ENCODE measurements around the gene IQSEC1. TPM values are rescaled to one million over a fixed set of nuclear protein-coding genes. Genes with fewer than 3 reads are reported as not detected.
A peak's percentile ranks its signal among the peaks of the same experiment; 100 is the strongest.

Gene IQSEC1
- total and polyA plus RNA-seq, 2 donors (not counting 3 experiments of a cell fraction or from before 2014, with no cell fraction given) = 5.2 to 18.0 TPM

- peak overlapping the region in 1 of 3 experiments; percentile 49 for H3K4me3 ChIP-seq (replicated peaks in 1 of 3; ENCODE audit: insufficient read depth in 1 of 3, low read depth in 1 of 3, low read length in 3 of 3)
- H3K4me2 ChIP-seq (ENCODE audit: insufficient read depth, low read length) = no peak overlapping the region
- dilution Hi-C loops (cut with MboI; ENCODE audit: extremely low pct_ligation_motif_present, low sequenced_read_pairs) = no loop called here
- no peaks in the 10 kb centered on the region for H3K36me3 ChIP-seq (ENCODE audit: control insufficient read depth in 2 of 2, extremely low read depth in 1 of 2, insufficient read depth in 2 of 2, low read length in 2 of 2)
- intact Hi-C loops (cut with micrococcal nuclease) = loop anchor here (10.0 kb wide), 1 partner anchor 462 kb away; no protein-coding TSS in a partner anchor
- ChIA-PET POLR2A (no interaction called here), CTCF (interaction anchor here (1.2 to 5.3 kb wide), 5 partner anchors 10 to 151 kb away, joined by 3 to 68 read pairs (median 5); partner anchors contain the start of gene RPL32)
- no peaks in the 10 kb centered on the region for H4K20me1 ChIP-seq (replicated peaks; ENCODE audit: control insufficient read depth, extremely low read depth, insufficient read depth, low read length)
- H3K27ac ChIP-seq (ENCODE audit: insufficient read depth, low read depth, low read length) = no peak overlapping the region
- DNase-seq (ENCODE audit: low read depth, low spot score) (no peak), FAIRE-seq (no peak)
- no TSS peak for BruUV-seq (replicated peaks)
- H3K9me1 ChIP-seq (replicated peaks; ENCODE audit: control insufficient read depth, extremely low read depth, insufficient read depth, low read length) = no peaks in the 10 kb centered on the region
- H3K9ac ChIP-seq (replicated peaks; ENCODE audit: extremely low read depth, insufficient read depth, low read length) = no peak overlapping the region
- H3K79me2 ChIP-seq (ENCODE audit: control insufficient read depth, insufficient read depth, low read length) = no peaks in the 10 kb centered on the region
- peak; percentile 71 for TF ChIP-seq EZH2 (IDR thresholded peaks at IDR 0.05; ENCODE audit: borderline replicate concordance, low read depth, low read length, severe bottlenecking)
- no peak for TF ChIP-seq GATA2 (IDR thresholded peaks at IDR 0.05; ENCODE audit: insufficient read depth, insufficient read length, low read depth, low read length)
- no peak for TF ChIP-seq JUN (IDR thresholded peaks at IDR 0.05; ENCODE audit: borderline replicate concordance, insufficient read depth, insufficient read length, low read depth)
- no peak for TF ChIP-seq POLR2A (IDR thresholded peaks at IDR 0.05; ENCODE audit: low read depth, low read length)
- no peak for TF ChIP-seq MYC (IDR thresholded peaks at IDR 0.05; ENCODE audit: low read depth, low read length)
- no peak for TF ChIP-seq POLR2AphosphoS5 (IDR thresholded peaks at IDR 0.05; ENCODE audit: insufficient read depth, low read depth, low read length)
- H3K9me3 ChIP-seq (replicated peaks; ENCODE audit: control insufficient read depth, insufficient read depth, low read length) = no peaks in the 10 kb centered on the region
- peaks cover 5% of the 10 kb centered on the region for H3K4me1 ChIP-seq (ENCODE audit: control insufficient read depth, extremely low read depth, insufficient read depth, low read length)
- no peak overlapping the region for H2AFZ ChIP-seq (ENCODE audit: low read depth, low read length)
- H3K27me3 ChIP-seq (ENCODE audit: control insufficient read depth in 2 of 2, insufficient read depth in 2 of 2, low read length in 2 of 2) = peaks cover 11 to 23% of the 10 kb centered on the region in 2 experiments
Observed at GRCh38 chr3:12992629-12993516, 80.4 kb downstream of the IQSEC1 start.

DNA sequence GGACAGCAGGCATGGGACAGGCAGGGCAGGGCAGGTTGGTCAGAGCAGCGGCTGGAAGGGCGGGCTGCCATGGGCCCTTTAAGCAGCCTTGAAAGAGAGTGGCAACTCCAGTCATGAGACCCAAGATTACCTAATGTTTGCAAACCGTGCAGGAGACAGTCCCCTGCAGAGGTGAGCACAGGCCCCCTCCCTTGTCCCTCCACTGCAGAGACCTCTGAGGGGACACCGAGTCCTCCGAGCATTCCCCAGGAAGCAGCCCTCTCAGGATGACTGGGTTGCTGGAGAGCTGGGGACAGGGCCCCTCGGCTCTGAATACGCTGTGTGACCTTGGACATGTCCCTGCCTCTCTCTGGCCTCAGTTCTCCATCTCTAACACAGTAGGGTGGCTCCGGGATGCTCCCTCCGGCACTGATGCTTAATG lies 81.4 kb downstream of the IQSEC1 start:
- Histone ChIP-seq H3K4me1 (ENCODE audit: control insufficient read depth, extremely low read depth, insufficient read depth, low read length) (peaks cover 5% of the 10 kb centered on the region), H3K79me2 (ENCODE audit: control insufficient read depth, insufficient read depth, low read length) (no peaks in the 10 kb centered on the region), H4K20me1 (replicated peaks; ENCODE audit: control insufficient read depth, extremely low read depth, insufficient read depth, low read length) (no peaks in the 10 kb centered on the region), H3K9ac (replicated peaks; ENCODE audit: extremely low read depth, insufficient read depth, low read length) (no peak overlapping the region), H3K36me3 (ENCODE audit: control insufficient read depth in 2 of 2, extremely low read depth in 1 of 2, insufficient read depth in 2 of 2, low read length in 2 of 2) (no peaks in the 10 kb centered on the region), H3K9me3 (replicated peaks; ENCODE audit: control insufficient read depth, insufficient read depth, low read length) (no peaks in the 10 kb centered on the region), H3K4me3 (replicated peaks in 1 of 3; ENCODE audit: insufficient read depth in 1 of 3, low read depth in 1 of 3, low read length in 3 of 3) (no peak overlapping the region), H3K27ac (ENCODE audit: insufficient read depth, low read depth, low read length) (no peak overlapping the region), H3K4me2 (ENCODE audit: insufficient read depth, low read length) (no peak overlapping the region), H2AFZ (ENCODE audit: low read depth, low read length) (no peak overlapping the region), H3K9me1 (replicated peaks; ENCODE audit: control insufficient read depth, extremely low read depth, insufficient read depth, low read length) (no peaks in the 10 kb centered on the region), H3K27me3 (ENCODE audit: control insufficient read depth in 2 of 2, insufficient read depth in 2 of 2, low read length in 2 of 2) (peaks cover 15 to 22% of the 10 kb centered on the region in 2 experiments)
- BruUV-seq (replicated peaks) = no TSS peak
- no peak for DNase-seq (ENCODE audit: low read depth, low spot score)
- POLR2A ChIA-PET = no interaction called here
- dilution Hi-C loops (cut with MboI; ENCODE audit: extremely low pct_ligation_motif_present, low sequenced_read_pairs) (no loop called here), intact Hi-C loops (cut with micrococcal nuclease) (loop anchor here (10.0 kb wide), 1 partner anchor 463 kb away; no protein-coding TSS in a partner anchor)
- FAIRE-seq = no peak
- TF ChIP-seq EZH2 (IDR thresholded peaks at IDR 0.05; ENCODE audit: borderline replicate concordance, low read depth, low read length, severe bottlenecking) (no peak), GATA2 (IDR thresholded peaks at IDR 0.05; ENCODE audit: insufficient read depth, insufficient read length, low read depth, low read length) (no peak)
- CTCF ChIA-PET = interaction anchor here (2.2 to 5.3 kb wide), 2 partner anchors 9 to 150 kb away, joined by 4 to 68 read pairs; partner anchors contain the start of gene RPL32
